Parathyroid adenoma (tissue), 2 donors: ENCODE data around the gene CDC45.

Source experiments
- H2AFZ ChIP-seq: fragments of 300-600 bp; sonication (generic); one replicate; pipeline ENCODE4 v1.7.0; 2017; ENCODE audit warnings: antibody characterized with exemption, mild to moderate bottlenecking
- H3K27ac ChIP-seq: fragments of 300-600 bp; sonication (generic); one replicate; pipeline ENCODE4 v1.7.0; 2017
- H3K27me3 ChIP-seq: fragments of 300-600 bp; sonication (generic); one replicate; pipeline ENCODE4 v1.7.0; 2017; ENCODE audit warnings: low read length; ENCODE audit not compliant: control insufficient read depth, insufficient read depth
- H3K36me3 ChIP-seq: fragments of 300-600 bp; sonication (generic); one replicate; pipeline ENCODE4 v1.7.0; 2017; ENCODE audit warnings: low read length; ENCODE audit not compliant: control insufficient read depth, insufficient read depth
- H3K4me1 ChIP-seq: fragments of 300-600 bp; sonication (generic); one replicate; pipeline ENCODE4 v1.7.0; 2017; ENCODE audit warnings: control low read depth
- H3K4me2 ChIP-seq: fragments of 300-600 bp; sonication (generic); one replicate; pipeline ENCODE4 v1.7.0; 2017; ENCODE audit warnings: low read length
- H3K4me3 ChIP-seq: fragments of 300-600 bp; sonication (generic); one replicate; pipeline ENCODE4 v1.7.0; 2017; ENCODE audit warnings: low read depth, low read length
- H3K79me2 ChIP-seq: fragments of 300-600 bp; sonication (generic); one replicate; pipeline ENCODE4 v1.7.0; 2017; ENCODE audit warnings: control low read depth
- H3K9ac ChIP-seq: fragments of 300-600 bp; sonication (generic); one replicate; pipeline ENCODE4 v1.7.0; 2017; ENCODE audit warnings: mild to moderate bottlenecking
- H3K9me3 ChIP-seq: fragments of 300-600 bp; sonication (generic); one replicate; pipeline ENCODE4 v1.7.0; 2017; ENCODE audit warnings: low read length; ENCODE audit not compliant: control insufficient read depth
- CTCF ChIP-seq: fragments of 300-600 bp; sonication (generic); IDR thresholded peaks from one replicate; pipeline ENCODE4 v1.7.0; 2017; ENCODE audit warnings: antibody characterized with exemption, mild to moderate bottlenecking
- donor health status: primary hyperparathyroidism.

CDC45 gene

GRCh38 chr22:19470010-19470409 lies 9.7 kb upstream of the CDC45 start:
- no peak overlapping the region for H2AFZ ChIP-seq
- TF ChIP-seq CTCF: no peak
- H3K9me3 ChIP-seq: no peaks in the 10 kb centered on the region
- no peak overlapping the region for H3K27ac ChIP-seq
- no peaks in the 10 kb centered on the region for H3K36me3 ChIP-seq
- H3K4me3 ChIP-seq: no peak overlapping the region
- H3K9ac ChIP-seq: no peak overlapping the region
- no peaks in the 10 kb centered on the region for H3K27me3 ChIP-seq
- H3K79me2 ChIP-seq: peaks cover 4% of the 10 kb centered on the region
- H3K4me2 ChIP-seq: no peak overlapping the region
- no peaks in the 10 kb centered on the region for H3K4me1 ChIP-seq

- no peak overlapping the region for H3K4me3 ChIP-seq
- TF ChIP-seq CTCF: no peak
- H3K9me3 ChIP-seq: no peaks in the 10 kb centered on the region
- no peak overlapping the region for H3K27ac ChIP-seq
- H3K36me3 ChIP-seq: no peaks in the 10 kb centered on the region
- no peaks in the 10 kb centered on the region for H3K4me1 ChIP-seq
- H3K79me2 ChIP-seq: peaks cover 4% of the 10 kb centered on the region
- H3K9ac ChIP-seq: no peak overlapping the region
- H3K27me3 ChIP-seq: no peaks in the 10 kb centered on the region
- H2AFZ ChIP-seq: no peak overlapping the region
- no peak overlapping the region for H3K4me2 ChIP-seq
Observed at GRCh38 chr22:19471572-19471971, 8.1 kb upstream of the CDC45 start.

GRCh38 chr22:19472233-19472632 lies 7.5 kb upstream of the CDC45 start:
- Histone ChIP-seq H3K4me1 (no peaks in the 10 kb centered on the region), H3K36me3 (no peaks in the 10 kb centered on the region), H3K4me2 (no peak overlapping the region), H3K27me3 (no peaks in the 10 kb centered on the region), H3K9me3 (no peaks in the 10 kb centered on the region), H2AFZ (no peak overlapping the region), H3K27ac (no peak overlapping the region), H3K9ac (no peak overlapping the region), H3K4me3 (no peak overlapping the region), H3K79me2 (peaks cover 4% of the 10 kb centered on the region)
- no peak for TF ChIP-seq CTCF

GRCh38 chr22:19473578-19473977 lies 6.1 kb upstream of the CDC45 start:
- Histone ChIP-seq H3K27me3 (no peaks in the 10 kb centered on the region), H3K9me3 (no peaks in the 10 kb centered on the region), H3K4me2 (no peak overlapping the region), H3K36me3 (no peaks in the 10 kb centered on the region), H2AFZ (no peak overlapping the region), H3K9ac (no peak overlapping the region), H3K4me3 (no peak overlapping the region), H3K27ac (no peak overlapping the region), H3K4me1 (peaks cover 4% of the 10 kb centered on the region), H3K79me2 (peaks cover 9% of the 10 kb centered on the region)
- no peak for TF ChIP-seq CTCF

- H3K4me3 ChIP-seq: no peak overlapping the region
- no peak overlapping the region for H2AFZ ChIP-seq
- no peak overlapping the region for H3K9ac ChIP-seq
- H3K27ac ChIP-seq: no peak overlapping the region
- H3K36me3 ChIP-seq: no peaks in the 10 kb centered on the region
- H3K4me2 ChIP-seq: no peak overlapping the region
- no peaks in the 10 kb centered on the region for H3K27me3 ChIP-seq
- TF ChIP-seq CTCF: no peak
- H3K79me2 ChIP-seq: peaks cover 10% of the 10 kb centered on the region
- H3K4me1 ChIP-seq: peaks cover 4% of the 10 kb centered on the region
- H3K9me3 ChIP-seq: no peaks in the 10 kb centered on the region
Observed at GRCh38 chr22:19476023-19476422, 3.7 kb upstream of the CDC45 start.
